GM23248 (cell line): ENCODE results near the gene CRK. TPM values are rescaled to one million over a fixed set of nuclear protein-coding genes. Genes with fewer than 3 reads are reported as not detected.
"Not testable (repeated sequence)": the region's sequence is repeated elsewhere in the genome, so short reads cannot be mapped to it uniquely, and the experiment has no call there.

Experiments
- DNase-seq: peaks from one replicate; pipeline ENCODE4 v3.0.0-alpha.2; 2015
- H2AFZ ChIP-seq: fragments of 200-600 bp; sonication (generic); 2 replicates; pipeline ENCODE4 v1.6.1; 2016; ENCODE audit warnings: antibody characterized with exemption
- H3F3A ChIP-seq: fragments of 200-600 bp; sonication (generic); 2 replicates; pipeline ENCODE4 v1.6.1; 2016; ENCODE audit warnings: mild to moderate bottlenecking, antibody characterized with exemption, mixed run types; ENCODE audit not compliant: insufficient read depth
- H3K27ac ChIP-seq: fragments of 200-600 bp; sonication (generic); 2 replicates; pipeline ENCODE4 v1.5.1; 2016; ENCODE audit warnings: mild to moderate bottlenecking
- H3K27me3 ChIP-seq: fragments of 200-600 bp; sonication (generic); replicated peaks from 2 replicates; pipeline ENCODE4 v1.6.1; 2016; ENCODE audit warnings: mild to moderate bottlenecking; ENCODE audit not compliant: insufficient read depth
- H3K36me3 ChIP-seq: fragments of 200-600 bp; sonication (generic); 2 replicates; pipeline ENCODE4 v1.6.1; 2016; ENCODE audit warnings: low read depth, mild to moderate bottlenecking
- H3K4me1 ChIP-seq: fragments of 200-600 bp; sonication (generic); 2 replicates; pipeline ENCODE4 v1.6.1; 2016; ENCODE audit warnings: mild to moderate bottlenecking; ENCODE audit not compliant: insufficient read depth
- H3K4me2 ChIP-seq: fragments of 200-600 bp; sonication (generic); one replicate; pipeline ENCODE4 v1.6.1; 2016; ENCODE audit warnings: mild to moderate bottlenecking; ENCODE audit not compliant: unreplicated experiment
- H3K4me3 ChIP-seq: fragments of 200-600 bp; sonication (generic); 2 replicates; pipeline ENCODE4 v1.5.1; 2016; ENCODE audit warnings: mild to moderate bottlenecking
- H3K79me2 ChIP-seq: fragments of 200-600 bp; sonication (generic); 2 replicates; pipeline ENCODE4 v1.6.1; 2016; ENCODE audit warnings: mild to moderate bottlenecking; ENCODE audit not compliant: insufficient read depth
- H3K9ac ChIP-seq: fragments of 200-600 bp; sonication (generic); 2 replicates; pipeline ENCODE4 v1.6.1; 2016; ENCODE audit warnings: mild to moderate bottlenecking
- H3K9me2 ChIP-seq: fragments of 200-600 bp; sonication (generic); 2 replicates; pipeline ENCODE4 v1.6.1; 2016; ENCODE audit warnings: mixed run types, mild to moderate bottlenecking, moderate library complexity; ENCODE audit not compliant: insufficient read depth
- H3K9me3 ChIP-seq: fragments of 200-600 bp; sonication (generic); one replicate; pipeline ENCODE4 v1.6.1; 2017; ENCODE audit warnings: low read depth
- H4K20me1 ChIP-seq: fragments of 200-600 bp; sonication (generic); 2 replicates; pipeline ENCODE4 v1.6.0; 2016; ENCODE audit not compliant: insufficient read depth
- EZH2 ChIP-seq: fragments of 200-600 bp; sonication (generic); IDR thresholded peaks from 2 replicates; pipeline ENCODE4 v1.6.1; 2018; ENCODE audit warnings: antibody characterized with exemption, mild to moderate bottlenecking; ENCODE audit not compliant: insufficient read depth, poor library complexity, severe bottlenecking
- EZH2phosphoT487 ChIP-seq: fragments of 200-600 bp; sonication (generic); IDR thresholded peaks from 2 replicates; pipeline ENCODE4 v1.6.1; 2018; ENCODE audit warnings: antibody characterized with exemption, moderate library complexity, mild to moderate bottlenecking, low read depth; ENCODE audit not compliant: insufficient read depth
- WGBS, 2 experiments: methylation state at CpG; one replicate each; pipeline ENCODE4 v1.1.6; 2015 to 2017; ENCODE audit warnings: low lambda C conversion rate in 2 of 2, low coverage in 1 of 2; ENCODE audit errors: missing lambda C conversion rate in 2 of 2; 5-methylcytosine and 5-hydroxymethylcytosine counted together
- in situ Hi-C: fragments of 300-500 bp; cut with MboI; formaldehyde crosslinking; loops from 2 replicates; pipeline ENCODE4 v1.15.0; 2020
- polyA plus RNA-seq: library from polyadenylated mRNA; unstranded; fragments of >200 nt; fragmentation: Nextera tagmentation; extraction: Ambion mirVana; gene quantifications from 2 replicates; pipeline ENCODE4 v1.2.1, GENCODE V29; 2016
- total RNA-seq: library from RNA; depleted of rRNA; stranded (reverse); fragments of >200 nt; shearing (Covaris generic); gene quantifications from 2 replicates; pipeline ENCODE4 v1.2.3, GENCODE V29; 2014

CRK gene
- total and polyA plus RNA-seq, 2 experiments from 2014 or later, result 86.0 to 117 TPM

GRCh38 chr17:1399679-1400512, 56.1 kb downstream of the CRK start, which contains the start of gene YWHAE:
Gene YWHAE, minus strand, starts transcription at chr17:1400222. Its CDS starts 112 bp downstream, at chr17:1400110.
- Histone ChIP-seq H3K9me3 (no peaks in the 10 kb centered on the region), H3K4me3 (peak within 1 kb of the TSS; percentile 99), H3K9ac (peak within 1 kb of the TSS; percentile 98), H3K4me1 (peaks cover 17% of the 10 kb centered on the region), H3K79me2 (peaks cover 51% of the 10 kb centered on the region), H4K20me1 (peaks cover 25% of the 10 kb centered on the region), H2AFZ (peak within 1 kb of the TSS; percentile 87), H3K4me2 (peak within 1 kb of the TSS; percentile 98), H3F3A (peaks cover 25% of the 10 kb centered on the region), H3K36me3 (no peaks in the 10 kb centered on the region), H3K27ac (peak within 1 kb of the TSS; percentile 96), H3K27me3 (no peaks in the 10 kb centered on the region), H3K9me2 (no peaks in the 10 kb centered on the region)
- TF ChIP-seq EZH2, result no peak
- no peak for TF ChIP-seq EZH2phosphoT487
- in situ Hi-C loops, result no loop called here
- peak; percentile 99 for DNase-seq
- WGBS, 2 experiments, result 1% methylated on average over 62 to 81 of the region's 82 CpGs

GRCh38 chr17:1398931-1399678, 56.9 kb downstream of the CRK start:
- Histone ChIP-seq H3K4me3 (peak overlapping the region; percentile 99), H3F3A (peaks cover 26% of the 10 kb centered on the region), H3K36me3 (no peaks in the 10 kb centered on the region), H2AFZ (no peak overlapping the region), H3K9ac (peak overlapping the region; percentile 98), H3K9me3 (no peaks in the 10 kb centered on the region), H3K9me2 (no peaks in the 10 kb centered on the region), H4K20me1 (peaks cover 31% of the 10 kb centered on the region), H3K27ac (peak overlapping the region; percentile 96), H3K79me2 (peaks cover 59% of the 10 kb centered on the region), H3K4me2 (peak overlapping the region; percentile 98), H3K4me1 (peaks cover 17% of the 10 kb centered on the region), H3K27me3 (no peaks in the 10 kb centered on the region)
- DNase-seq, result peak; percentile 76
- in situ Hi-C loops, result no loop called here
- WGBS, 2 experiments, result 1% methylated on average over 32 to 41 of the region's 41 CpGs
- TF ChIP-seq EZH2phosphoT487, result no peak
- no peak for TF ChIP-seq EZH2

DNA sequence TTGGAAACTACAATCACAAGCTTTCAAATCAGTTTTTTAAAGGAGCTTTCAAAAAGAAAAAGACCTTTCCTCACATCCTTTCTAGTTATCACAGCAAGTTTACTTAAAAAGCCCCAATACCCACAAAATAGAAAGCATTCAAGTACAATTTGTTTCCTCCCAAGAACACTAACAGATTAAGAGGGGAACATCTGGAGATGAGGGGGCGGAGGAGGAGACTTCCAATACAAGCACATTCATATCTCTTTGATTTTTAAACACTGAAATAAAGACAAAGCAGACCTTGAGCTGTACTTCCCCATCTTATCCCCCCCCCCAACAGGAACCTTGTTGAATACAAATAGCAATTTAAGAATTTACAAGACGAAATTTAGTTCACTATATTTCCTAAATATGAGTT, 58.0 kb downstream of the CRK start:
- DNase-seq, result peak; percentile 55
- Histone ChIP-seq H2AFZ (no peak overlapping the region), H3K4me1 (peaks cover 24% of the 10 kb centered on the region), H4K20me1 (peaks cover 40% of the 10 kb centered on the region), H3K9me2 (no peaks in the 10 kb centered on the region), H3K79me2 (peaks cover 70% of the 10 kb centered on the region), H3K4me3 (peak overlapping the region; percentile 99), H3K36me3 (no peaks in the 10 kb centered on the region), H3F3A (peaks cover 26% of the 10 kb centered on the region), H3K9me3 (no peaks in the 10 kb centered on the region), H3K4me2 (peak overlapping the region; percentile 98), H3K27ac (peak overlapping the region; percentile 96), H3K27me3 (no peaks in the 10 kb centered on the region), H3K9ac (peak overlapping the region; percentile 98)
- 6% methylated on average over 2 of the region's 2 CpGs for WGBS, 2 experiments
- in situ Hi-C loops, result no loop called here
- TF ChIP-seq EZH2, result no peak
- TF ChIP-seq EZH2phosphoT487, result no peak

DNA sequence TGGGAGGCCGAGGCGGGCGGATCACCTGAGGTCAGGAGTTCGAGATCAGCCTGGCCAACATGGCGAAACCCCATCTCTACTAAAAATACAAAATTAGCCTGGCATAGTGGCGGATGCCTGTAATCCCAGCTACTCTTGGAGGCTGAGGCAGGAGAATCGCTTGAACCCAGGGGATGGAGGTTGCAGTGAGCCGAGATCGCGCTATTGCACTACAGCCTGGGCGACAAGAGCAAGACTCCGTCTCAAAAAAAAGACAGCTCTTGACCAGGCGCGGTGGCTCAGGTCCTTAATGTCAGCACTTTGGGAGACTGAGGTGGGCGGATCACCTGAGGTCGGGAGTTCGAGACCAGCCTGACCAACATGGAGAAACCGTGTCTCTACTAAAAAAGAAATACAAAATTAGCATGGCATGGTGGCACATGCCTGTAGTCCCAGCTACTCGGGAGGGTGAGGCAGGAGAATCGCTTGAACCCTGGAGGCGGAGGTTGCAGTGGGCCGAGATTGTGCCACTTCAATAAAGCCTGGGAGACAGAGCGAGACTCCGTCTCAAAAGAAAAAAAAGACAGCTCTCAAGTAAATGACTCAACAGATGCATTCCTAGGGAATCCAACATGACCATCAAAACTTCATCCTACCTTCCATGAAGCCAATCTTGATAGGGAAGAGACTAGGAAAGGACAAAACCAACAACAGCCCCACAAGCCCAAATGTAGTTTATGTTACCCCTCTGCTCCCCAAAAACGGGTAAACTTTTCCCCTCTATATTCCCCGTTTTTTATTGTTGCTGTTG, 60.0 kb downstream of the CRK start:
- H3K4me2 ChIP-seq, DNase-seq, H3K36me3 ChIP-seq, H3K9me3 ChIP-seq, H3K27me3 ChIP-seq, H3K27ac ChIP-seq, H3K9ac ChIP-seq, in situ Hi-C loops, H3K9me2 ChIP-seq, H2AFZ ChIP-seq, H3K4me3 ChIP-seq: not testable (repeated sequence)
- peaks cover 89% of the 10 kb centered on the region for H3K79me2 ChIP-seq
- 89 to 90% methylated on average over 26 of the region's 26 CpGs for WGBS, 2 experiments
- peaks cover 57% of the 10 kb centered on the region for H4K20me1 ChIP-seq
- peaks cover 35% of the 10 kb centered on the region for H3K4me1 ChIP-seq
- H3F3A ChIP-seq, result peaks cover 40% of the 10 kb centered on the region
